Esophagus squamous epithelium (tissue), 5 donors: ENCODE results near the gene ABHD15. TPM values are rescaled to one million over a fixed set of nuclear protein-coding genes. Genes with fewer than 3 reads are reported as not detected.
A peak's percentile ranks its signal among the peaks of the same experiment; 100 is the strongest.

Experiments used
- DNase-seq: peaks from one replicate; lab custom pipeline; 2025; lab: John Stamatoyannopoulos, UW
- H3K27ac ChIP-seq, 4 donors: fragments of 200-600 bp; sonication (generic); one replicate each; pipeline ENCODE4 v1.5.1; 2016 to 2019; ENCODE audit warnings: mild to moderate bottlenecking in 1 of 4
- H3K27me3 ChIP-seq, 4 donors: fragments of 200-600 bp; sonication (generic); 1 replicate in 3 of 4; 2 replicates in 1 of 4; pipeline versions ENCODE4 v1.5.1 to v1.6.0; 2017 to 2021; ENCODE audit warnings: antibody characterized with exemption in 1 of 4
- H3K36me3 ChIP-seq, 3 donors: fragments of 200-600 bp; sonication (generic); one replicate each; pipeline ENCODE4 v1.5.1; 2016 to 2019
- H3K4me1 ChIP-seq, 3 donors: fragments of 200-600 bp; sonication (generic); one replicate each; pipeline ENCODE4 v1.5.1; 2017 to 2019
- H3K4me3 ChIP-seq, 4 donors: fragments of 200-600 bp; sonication (generic); 1 replicate in 3 of 4; 2 replicates in 1 of 4; pipeline ENCODE4 v1.5.1; 2016 to 2019; ENCODE audit warnings: mild to moderate bottlenecking in 2 of 4, moderate library complexity in 1 of 4
- H3K9me3 ChIP-seq, 3 donors: fragments of 200-600 bp; sonication (generic); one replicate each; pipeline ENCODE4 v1.5.1; 2016 to 2019
- CTCF ChIP-seq, 6 experiments: fragments of 450-650 bp in 4 of 6; fragments of 200-600 bp in 2 of 6; sonication (generic) in 2 of 6; IDR thresholded peaks; one replicate each; pipeline ENCODE4 v1.5.1; 2016 to 2019; ENCODE audit warnings: antibody characterized with exemption in 6 of 6, mild to moderate bottlenecking in 4 of 6, moderate library complexity in 4 of 6
- POLR2A ChIP-seq, 4 donors: fragments of 450-650 bp; IDR thresholded peaks; one replicate each; pipeline ENCODE4 v1.6.1; 2017; ENCODE audit warnings: antibody characterized with exemption in 4 of 4, mild to moderate bottlenecking in 4 of 4, moderate library complexity in 3 of 4
- WGBS, 2 donors: methylation state at CpG; one replicate each; pipeline ENCODE4 v1.1.5; 2018; 5-methylcytosine and 5-hydroxymethylcytosine counted together
- intact Hi-C: fragments of 100-400 bp; cut with DNase I; formaldehyde crosslinking; loops from one replicate; pipeline ENCODE4 v1.15.0; 2022
- total RNA-seq, 4 donors: library from RNA; depleted of rRNA; stranded (reverse); fragments of >200 nt; gene quantifications; one replicate each; pipeline ENCODE4 v1.1.0, GENCODE V29; 2016
- donor health status: DM: yes; HTN: yes; CAD: no.

The ABHD15 gene
- total RNA-seq, 4 donors from 2014 or later = 4.3 to 7.2 (median 5.4) TPM

- no peak for DNase-seq
- WGBS, 2 donors = 40 to 58% methylated on average over 1 to 8 of the region's 12 CpGs
- TF ChIP-seq CTCF (IDR thresholded peaks at IDR 0.05) = no peak
- TF ChIP-seq POLR2A (IDR thresholded peaks at IDR 0.05) = no peak
- Histone ChIP-seq H3K36me3 (peaks cover 0 to 34% (median 7%) of the 10 kb centered on the region in 3 donors), H3K9me3 (no peaks in the 10 kb centered on the region), H3K27ac (peak overlapping the region; percentile 42 to 93 (median 87)), H3K27me3 (no peaks in the 10 kb centered on the region), H3K4me1 (peaks cover 66 to 91% (median 69%) of the 10 kb centered on the region in 3 donors), H3K4me3 (peak overlapping the region in 3 of 4 donors; percentile 19 to 52 (median 31))
- intact Hi-C loops = no loop called here
These were observed 17.7 kb upstream of the ABHD15 start for GRCh38 chr17:29584452-29585079.

GRCh38 chr17:29583324-29584248 lies 16.7 kb upstream of the ABHD15 start:
- Histone ChIP-seq H3K9me3 (no peaks in the 10 kb centered on the region), H3K27me3 (no peaks in the 10 kb centered on the region), H3K4me3 (no peak overlapping the region), H3K36me3 (peaks cover 0 to 44% (median 12%) of the 10 kb centered on the region in 3 donors), H3K4me1 (peaks cover 66 to 98% (median 69%) of the 10 kb centered on the region in 3 donors), H3K27ac (peak overlapping the region; percentile 42 to 93 (median 84))
- TF ChIP-seq POLR2A (IDR thresholded peaks at IDR 0.05) = no peak
- TF ChIP-seq CTCF (IDR thresholded peaks at IDR 0.05) = no peak
- 48 to 61% methylated on average over 5 to 14 of the region's 16 CpGs for WGBS, 2 donors
- DNase-seq = no peak
- intact Hi-C loops = no loop called here

GRCh38 chr17:29582772-29583171 lies 15.9 kb upstream of the ABHD15 start:
- Histone ChIP-seq H3K36me3 (peaks cover 0 to 52% (median 20%) of the 10 kb centered on the region in 3 donors), H3K9me3 (no peaks in the 10 kb centered on the region), H3K27me3 (no peaks in the 10 kb centered on the region), H3K27ac (peak overlapping the region; percentile 42 to 93 (median 84)), H3K4me3 (no peak overlapping the region), H3K4me1 (peaks cover 63 to 98% (median 66%) of the 10 kb centered on the region in 3 donors)
- WGBS, 2 donors = 88% methylated on average over 4 to 5 of the region's 13 CpGs
- TF ChIP-seq CTCF (IDR thresholded peaks at IDR 0.05) (no peak), POLR2A (IDR thresholded peaks at IDR 0.05) (no peak)
- intact Hi-C loops = no loop called here
- DNase-seq = no peak

- peaks cover 62 to 98% (median 63%) of the 10 kb centered on the region in 3 donors for H3K4me1 ChIP-seq
- no peaks in the 10 kb centered on the region for H3K9me3 ChIP-seq
- 54 to 63% methylated on average over 6 to 7 of the region's 10 CpGs for WGBS, 2 donors
- intact Hi-C loops = no loop called here
- peaks cover 0 to 56% (median 25%) of the 10 kb centered on the region in 3 donors for H3K36me3 ChIP-seq
- TF ChIP-seq POLR2A (IDR thresholded peaks at IDR 0.05) = no peak
- no peak for TF ChIP-seq CTCF (IDR thresholded peaks at IDR 0.05)
- H3K27me3 ChIP-seq = no peaks in the 10 kb centered on the region
- H3K27ac ChIP-seq = peak overlapping the region in 3 of 4 donors; percentile 42 to 93 (median 90)
- H3K4me3 ChIP-seq = no peak overlapping the region
- no peak for DNase-seq
These were observed 15.5 kb upstream of the ABHD15 start for GRCh38 chr17:29582254-29582765.
